K562 (cell line): ENCODE results near the gene MARCHF5. TPM values are rescaled to one million over a fixed set of nuclear protein-coding genes. Genes with fewer than 3 reads are reported as not detected.

Source experiments
- AFF4 ChIP-seq: sonication (generic); formaldehyde crosslinking; IDR thresholded peaks from 2 replicates; pipeline ENCODE4 v1.8.0; 2023; ENCODE audit warnings: mild to moderate bottlenecking, missing genetic modification reagents
- BCOR ChIP-seq: fragments of 450-650 bp; IDR thresholded peaks from 2 replicates; pipeline ENCODE4 v1.6.1; 2016
- DIDO1 ChIP-seq: fragments of 450-650 bp; IDR thresholded peaks from 2 replicates; pipeline ENCODE4 v1.6.1; 2016; ENCODE audit warnings: low read depth, missing biosample characterization, missing genetic modification characterization
- ETV1 ChIP-seq: fragments of 450-650 bp; conservative IDR thresholded peaks from 2 replicates; pipeline ENCODE4 v1.6.1; 2016; ENCODE audit warnings: missing genetic modification characterization, control low read depth, low read depth, missing compliant biosample characterization
- KDM5B ChIP-seq: fragments of 200-600 bp; sonication (generic); IDR thresholded peaks from 2 replicates; pipeline ENCODE4 v1.6.1; 2012; ENCODE audit warnings: low read depth, mild to moderate bottlenecking, moderate library complexity, low read length, control low read depth, inconsistent platforms; ENCODE audit not compliant: insufficient replicate concordance
- MCM2 ChIP-seq: fragments of 450-650 bp; IDR thresholded peaks from 2 replicates; pipeline ENCODE4 v1.6.1; 2017; ENCODE audit warnings: low read depth, mild to moderate bottlenecking
- NR0B1 ChIP-seq: fragments of 450-650 bp; IDR thresholded peaks from one replicate; pipeline ENCODE4 v1.6.1; 2018; ENCODE audit warnings: mild to moderate bottlenecking, moderate library complexity; ENCODE audit not compliant: partially characterized antibody
- NRF1 ChIP-seq, 2 experiments: fragments of 450-650 bp; IDR thresholded peaks in 1 of 2; conservative IDR thresholded peaks in 1 of 2; 2 replicates each; pipeline ENCODE4 v1.6.1; 2014; ENCODE audit warnings: mild to moderate bottlenecking in 2 of 2
- SFPQ ChIP-seq: fragments of 200-400 bp; formaldehyde crosslinking; IDR thresholded peaks from 2 replicates; pipeline ENCODE4 v1.6.1; 2017; ENCODE audit warnings: mild to moderate bottlenecking, low read depth, low read length, moderate library complexity
- SUPT5H ChIP-seq: fragments of 450-650 bp; IDR thresholded peaks from 2 replicates; pipeline ENCODE4 v1.6.1; 2016
- TAF1 ChIP-seq: IDR thresholded peaks from 2 replicates; pipeline ENCODE4 v1.6.1; 2011; ENCODE audit warnings: mild to moderate bottlenecking, low read length, moderate library complexity; ENCODE audit not compliant: insufficient read depth, control insufficient read depth, severe bottlenecking; ENCODE audit errors: extremely low read depth
- TCF7 ChIP-seq: sonication (generic); IDR thresholded peaks from 2 replicates; pipeline ENCODE4 v1.6.1; 2016; ENCODE audit warnings: antibody characterized with exemption, borderline replicate concordance
- TCFL5 ChIP-seq: fragments of 250-450 bp; sonication (Bioruptor Pico); conservative IDR thresholded peaks from 2 replicates; pipeline ENCODE4 v1.6.1; 2021; ENCODE audit warnings: mild to moderate bottlenecking, moderate library complexity, matching md5 sums
- XRCC3 ChIP-seq: fragments of 450-650 bp; IDR thresholded peaks from 2 replicates; pipeline ENCODE4 v1.6.1; 2017; ENCODE audit warnings: mild to moderate bottlenecking, moderate library complexity
- XRCC4 ChIP-seq: IDR thresholded peaks from one replicate; pipeline ENCODE4 v1.6.1; 2011; ENCODE audit not compliant: insufficient read depth, insufficient read length; ENCODE audit errors: extremely low read depth
- ZC3H4 ChIP-seq: sonication (generic); formaldehyde crosslinking; IDR thresholded peaks from 2 replicates; pipeline ENCODE4 v1.9.0; 2021; ENCODE audit warnings: missing genetic modification reagents, borderline replicate concordance
- ZEB2 ChIP-seq: fragments of 450-650 bp; IDR thresholded peaks from 2 replicates; pipeline ENCODE4 v1.6.1; 2016
- ZNF830 ChIP-seq: fragments of 250-450 bp; sonication (Bioruptor Pico); IDR thresholded peaks from 2 replicates; pipeline ENCODE4 v1.5.0; 2021; ENCODE audit warnings: mild to moderate bottlenecking
- polyA plus RNA-seq, 8 experiments: library from polyadenylated mRNA; depleted of rRNA in 4 of 8; stranded (reverse) in 5 of 8; unstranded in 3 of 8; fragments of >200 nt; fragmentation: Nextera tagmentation in 2 of 8; fragmentation: Illumina TruSeq in 1 of 8; extraction: Ambion mirVana in 2 of 8; extraction: Trizol in 1 of 8; gene quantifications; 2 replicates each; pipeline versions ENCODE4 v1.2.1 to v1.2.3, GENCODE V29; 2011 to 2014; ENCODE audit warnings: inconsistent platforms in 1 of 8, missing spikeins in 1 of 8
- total RNA-seq, 7 experiments: library from RNA; depleted of rRNA in 6 of 7; stranded (reverse); fragments of >200 nt in 6 of 7; fragmentation: Illumina TruSeq in 2 of 7; extraction: Trizol in 2 of 7; gene quantifications; 2 replicates each; pipeline versions ENCODE4 v1.2.1 to v1.2.3, GENCODE V29; 2011 to 2021; ENCODE audit warnings: low replicate concordance in 1 of 7

Gene MARCHF5
- total and polyA plus RNA-seq, 9 of the 15 experiments (the other 6 are each of a cell fraction or from before 2014, with no cell fraction given), result 3.4 to 27.2 (median 11.5) TPM

- TF ChIP-seq SFPQ, result no peak
- TF ChIP-seq NRF1 (conservative IDR thresholded peaks at IDR 0.05 in 1 of 2, IDR thresholded peaks at IDR 0.05 in 1 of 2), result peak; percentile 87 to 89
- peak; percentile 64 for TF ChIP-seq TAF1
- TF ChIP-seq ETV1, result peak; percentile 50; the same call in 1 of the 2 replicates
- no peak for TF ChIP-seq TCFL5
- peak; percentile 57 for TF ChIP-seq SUPT5H
- peak; percentile 46; the same call in 1 of the 2 replicates for TF ChIP-seq ZC3H4 (CRISPR knock-in tag)
- no peak for TF ChIP-seq XRCC3
- no peak; the same call in 1 of the 2 replicates for TF ChIP-seq AFF4 (CRISPR knock-in tag)
- no peak for TF ChIP-seq BCOR
- peak; percentile 49 for TF ChIP-seq KDM5B
- TF ChIP-seq NR0B1, result no peak
- TF ChIP-seq ZNF830 (CRISPR knock-in tag), result no peak
- TF ChIP-seq ZEB2, result 0 out of 2 replicates have a peak, but pooled peaks have one; percentile 13
- no peak for TF ChIP-seq XRCC4
- no peak for TF ChIP-seq DIDO1 (tag)
- TF ChIP-seq TCF7, result no peak
- no peak for TF ChIP-seq MCM2
Measured at GRCh38 chr10:92290837-92291615, at the start of gene MARCHF5, which contains the start of gene CPEB3 (continued).
